GM23248 (cell line): ENCODE data around the gene HADHB.

ENCODE experiments used
- EZH2 ChIP-seq: fragments of 200-600 bp; sonication (generic); IDR thresholded peaks from 2 replicates; pipeline ENCODE4 v1.6.1; 2018; ENCODE audit warnings: antibody characterized with exemption, mild to moderate bottlenecking; ENCODE audit not compliant: insufficient read depth, poor library complexity, severe bottlenecking
- EZH2phosphoT487 ChIP-seq: fragments of 200-600 bp; sonication (generic); IDR thresholded peaks from 2 replicates; pipeline ENCODE4 v1.6.1; 2018; ENCODE audit warnings: antibody characterized with exemption, moderate library complexity, mild to moderate bottlenecking, low read depth; ENCODE audit not compliant: insufficient read depth

- TF ChIP-seq EZH2 (no peak), EZH2phosphoT487 (no peak)
These were observed 24.9 kb downstream of the HADHB start for GRCh38 chr2:26269571-26270158.
